Large intestine (tissue), 3 donors: ENCODE measurements around the gene PARK7. TPM values are rescaled to one million over a fixed set of nuclear protein-coding genes. Genes with fewer than 3 reads are reported as not detected.

Experiments
- DNase-seq, 2 donors: peaks; one replicate each; pipeline versions ENCODE4 v3.0.0 to v3.0.0-alpha.2; 2013
- H3K27ac ChIP-seq: one replicate; pipeline ENCODE4 v1.5.1; 2013; ENCODE audit warnings: low read length
- H3K27me3 ChIP-seq: 2 replicates; pipeline ENCODE4 v1.6.1; 2013; ENCODE audit warnings: low read length; ENCODE audit not compliant: control insufficient read depth, insufficient read depth
- H3K36me3 ChIP-seq: 2 replicates; pipeline ENCODE4 v1.6.1; 2013; ENCODE audit warnings: low read length; ENCODE audit not compliant: control insufficient read depth, insufficient read depth
- H3K4me1 ChIP-seq: one replicate; pipeline ENCODE4 v1.6.1; 2013; ENCODE audit warnings: low read length; ENCODE audit not compliant: control insufficient read depth, insufficient read depth
- H3K4me3 ChIP-seq: one replicate; pipeline ENCODE4 v1.5.1; 2013; ENCODE audit warnings: low read length
- H3K9me3 ChIP-seq: one replicate; pipeline ENCODE4 v1.6.1; 2013; ENCODE audit warnings: mild to moderate bottlenecking, low read depth, low read length, moderate library complexity; ENCODE audit not compliant: control insufficient read depth
- WGBS: methylation state at CpG from one replicate; pipeline ENCODE4 v1.1.5; 2013; ENCODE audit warnings: low lambda C conversion rate; ENCODE audit not compliant: insufficient coverage; 5-methylcytosine and 5-hydroxymethylcytosine counted together
- polyA plus RNA-seq: library from polyadenylated mRNA; unstranded; fragments of 120-200 nt; gene quantifications from one replicate; pipeline ENCODE4 v1.2.1, GENCODE V29; 2013

The PARK7 gene
- polyA plus RNA-seq, 1 donor = 228 TPM

DNA sequence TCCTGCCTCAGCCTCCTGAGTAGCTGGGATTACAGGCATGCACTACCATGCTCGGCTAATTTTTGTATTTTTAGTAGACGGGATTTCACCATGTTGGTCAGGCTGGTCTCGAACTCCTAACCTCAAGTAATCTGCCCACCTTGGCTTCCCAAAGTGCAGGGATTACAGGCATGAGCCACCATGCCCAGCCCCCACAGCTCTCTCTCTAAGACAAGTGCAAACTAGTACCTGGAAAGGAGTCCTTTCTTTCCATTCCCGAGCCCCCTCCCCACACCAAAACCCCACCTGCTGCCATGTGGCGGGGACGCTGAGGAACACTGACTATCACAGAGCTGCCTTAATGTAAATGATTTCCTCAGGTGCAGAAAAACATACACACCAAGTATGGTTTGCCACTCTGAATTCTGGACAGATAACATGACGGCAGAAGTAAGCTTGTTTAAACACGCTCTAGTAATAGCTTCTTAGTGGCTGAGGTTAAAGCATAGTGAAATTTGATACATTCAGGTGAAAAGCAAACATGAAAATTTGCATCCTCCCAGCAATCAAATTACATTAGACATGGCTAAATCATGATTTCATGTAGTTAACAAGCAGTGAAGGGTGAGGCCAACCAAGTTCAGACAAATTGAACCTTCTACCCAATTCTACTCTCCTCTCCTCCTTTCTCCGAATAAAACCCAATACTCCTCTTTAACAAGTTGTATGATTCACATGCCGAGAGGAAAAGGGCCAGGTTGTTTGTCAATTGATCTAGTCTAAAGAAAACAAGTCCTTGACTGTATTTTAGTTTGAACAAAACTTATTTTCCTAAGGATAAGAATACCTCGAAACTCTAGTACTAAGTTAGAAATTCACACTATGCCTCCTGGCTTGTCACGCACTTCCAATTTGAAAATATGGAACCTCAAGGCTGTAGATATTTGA, 44.8 kb downstream of the PARK7 start:
- Histone ChIP-seq H3K36me3 (peaks cover 14% of the 10 kb centered on the region), H3K27ac (no peak overlapping the region), H3K9me3 (no peaks in the 10 kb centered on the region), H3K4me1 (peaks cover 26% of the 10 kb centered on the region), H3K27me3 (no peaks in the 10 kb centered on the region), H3K4me3 (no peak overlapping the region)
- WGBS = 60% methylated on average over 4 of the region's 12 CpGs
- no peak for DNase-seq

- no peak overlapping the region for H3K4me3 ChIP-seq
- DNase-seq = no peak
- H3K27me3 ChIP-seq = no peaks in the 10 kb centered on the region
- no CpG with 5 or more reads among the region's 18 CpGs for WGBS
- H3K9me3 ChIP-seq = no peaks in the 10 kb centered on the region
- H3K4me1 ChIP-seq = peaks cover 19% of the 10 kb centered on the region
- no peak overlapping the region for H3K27ac ChIP-seq
- peaks cover 33% of the 10 kb centered on the region for H3K36me3 ChIP-seq
Measured at GRCh38 chr1:8009043-8010002, 47.8 kb downstream of the PARK7 start.

GRCh38 chr1:8010080-8010664, 48.7 kb downstream of the PARK7 start:
- Histone ChIP-seq H3K4me1 (peaks cover 11% of the 10 kb centered on the region), H3K27me3 (no peaks in the 10 kb centered on the region), H3K4me3 (no peak overlapping the region), H3K36me3 (peaks cover 36% of the 10 kb centered on the region), H3K9me3 (no peaks in the 10 kb centered on the region), H3K27ac (no peak overlapping the region)
- 72% methylated on average over 3 of the region's 8 CpGs for WGBS
- DNase-seq = no peak

DNA sequence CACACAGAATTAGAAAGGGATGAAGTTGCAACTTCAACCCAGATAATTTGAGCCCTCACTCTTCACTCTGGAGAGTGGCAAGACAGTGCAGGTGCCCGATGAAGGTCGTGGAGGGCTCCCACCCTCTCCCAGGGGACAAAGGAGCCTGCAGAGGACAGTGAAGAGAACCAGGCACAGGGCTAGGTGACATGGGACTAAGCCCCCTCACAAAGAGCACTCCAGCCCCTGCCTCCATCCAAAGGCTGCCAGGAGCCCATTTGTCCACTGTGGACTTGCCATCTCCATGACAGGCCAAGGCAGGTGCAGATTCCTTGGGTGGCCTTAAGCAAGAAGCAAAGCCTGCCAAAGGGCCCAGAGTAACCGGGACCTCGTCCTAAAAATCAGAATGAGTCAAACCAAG, 49.5 kb downstream of the PARK7 start:
- no CpG with 5 or more reads among the region's 4 CpGs for WGBS
- DNase-seq = no peak
- Histone ChIP-seq H3K4me3 (no peak overlapping the region), H3K9me3 (no peaks in the 10 kb centered on the region), H3K27me3 (no peaks in the 10 kb centered on the region), H3K36me3 (peaks cover 36% of the 10 kb centered on the region), H3K27ac (no peak overlapping the region), H3K4me1 (peaks cover 8% of the 10 kb centered on the region)

DNA sequence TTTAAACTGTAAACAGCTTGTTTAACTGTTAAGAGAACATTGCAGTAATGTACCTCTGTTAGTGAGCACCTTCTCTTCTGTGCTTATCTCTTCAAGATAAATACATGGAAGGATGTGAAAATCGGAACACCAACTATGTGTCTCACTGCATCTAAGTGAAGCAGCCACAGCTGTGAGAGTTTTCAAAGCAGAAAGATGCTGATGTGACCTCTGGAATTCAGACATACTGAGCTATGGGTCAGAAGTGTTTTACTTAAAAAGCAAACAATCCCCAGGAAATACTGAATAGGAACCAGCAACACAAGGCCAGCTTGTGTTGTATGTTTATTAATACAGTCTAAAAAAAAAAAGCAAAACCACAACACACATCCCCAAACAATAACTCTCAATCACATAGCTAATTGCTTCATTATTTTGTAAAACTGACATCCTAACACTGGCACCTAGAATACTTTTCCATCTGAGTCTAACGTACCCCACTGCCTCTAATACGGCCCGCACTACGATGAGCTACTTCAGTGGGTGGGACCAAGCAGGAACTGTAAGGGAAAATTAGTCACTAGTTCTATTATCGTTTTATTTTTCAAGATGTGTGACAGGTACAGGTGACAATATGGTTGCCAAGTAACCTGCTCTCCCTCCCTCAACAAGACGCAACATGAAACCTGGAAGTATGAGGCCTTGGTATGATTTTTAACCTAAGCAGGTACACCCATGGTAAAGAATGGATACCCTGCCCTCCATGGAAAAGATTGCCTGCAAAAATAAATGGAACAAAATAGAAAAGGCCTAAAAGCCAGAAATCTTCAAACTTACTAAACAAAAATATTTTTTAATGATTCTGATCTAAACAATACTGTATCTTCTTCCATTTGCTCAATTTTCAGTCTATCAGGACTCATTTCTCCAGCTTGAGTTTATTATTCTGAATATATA, 50.7 kb downstream of the PARK7 start:
- WGBS = no CpG with 5 or more reads among the region's 7 CpGs
- no peaks in the 10 kb centered on the region for H3K27me3 ChIP-seq
- peaks cover 36% of the 10 kb centered on the region for H3K36me3 ChIP-seq
- H3K4me3 ChIP-seq = no peak overlapping the region
- peaks cover 5% of the 10 kb centered on the region for H3K4me1 ChIP-seq
- no peak overlapping the region for H3K27ac ChIP-seq
- DNase-seq = no peak
- no peaks in the 10 kb centered on the region for H3K9me3 ChIP-seq

DNA sequence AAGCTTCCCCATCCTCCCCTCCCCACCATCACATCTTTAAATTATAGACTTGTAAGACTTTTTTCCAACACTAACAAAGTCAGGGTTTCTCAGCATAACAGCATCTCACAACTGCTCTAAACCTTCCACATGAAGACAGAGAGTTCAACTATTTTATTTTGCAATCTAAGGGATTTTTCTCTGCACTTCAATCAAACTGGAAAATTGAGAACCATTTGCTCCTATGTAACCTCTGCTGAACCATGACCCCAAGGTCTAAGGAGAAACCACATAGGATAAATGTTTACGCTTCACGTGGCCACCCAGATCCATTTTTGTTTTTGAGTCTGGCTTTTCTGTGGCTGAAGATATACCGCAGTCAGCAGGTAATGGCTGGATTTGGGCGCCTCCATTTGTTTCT, 51.4 kb downstream of the PARK7 start:
- H3K27ac ChIP-seq = no peak overlapping the region
- H3K36me3 ChIP-seq = peaks cover 36% of the 10 kb centered on the region
- peaks cover 8% of the 10 kb centered on the region for H3K4me1 ChIP-seq
- DNase-seq = no peak
- no peak overlapping the region for H3K4me3 ChIP-seq
- WGBS = 69% methylated on average over 2 of the region's 4 CpGs
- H3K9me3 ChIP-seq = no peaks in the 10 kb centered on the region
- no peaks in the 10 kb centered on the region for H3K27me3 ChIP-seq

DNA sequence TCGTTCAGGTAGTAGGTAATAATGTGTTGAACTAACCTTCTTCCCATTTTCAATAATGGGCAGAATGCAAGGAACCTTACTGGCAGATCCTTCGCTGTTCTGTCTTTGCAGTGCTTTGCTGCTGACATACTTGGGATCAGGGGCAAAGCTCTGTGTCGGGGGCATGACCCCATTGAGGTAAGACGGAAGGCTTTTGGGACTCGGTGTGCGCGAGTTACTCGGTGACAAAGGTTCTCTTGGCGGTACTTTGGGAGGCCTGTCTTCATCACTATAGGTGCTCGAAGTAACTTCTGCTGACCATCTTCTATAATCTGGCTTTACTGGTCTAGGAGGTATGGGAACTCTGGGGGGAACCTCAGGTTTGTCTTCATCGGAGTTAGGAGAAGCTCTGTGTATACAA, 51.9 kb downstream of the PARK7 start:
- no peak overlapping the region for H3K27ac ChIP-seq
- peaks cover 9% of the 10 kb centered on the region for H3K4me1 ChIP-seq
- no peaks in the 10 kb centered on the region for H3K27me3 ChIP-seq
- peaks cover 36% of the 10 kb centered on the region for H3K36me3 ChIP-seq
- DNase-seq = no peak
- H3K4me3 ChIP-seq = no peak overlapping the region
- WGBS = no CpG with 5 or more reads among the region's 11 CpGs
- no peaks in the 10 kb centered on the region for H3K9me3 ChIP-seq

- no peak overlapping the region for H3K4me3 ChIP-seq
- H3K27ac ChIP-seq = no peak overlapping the region
- H3K4me1 ChIP-seq = peaks cover 9% of the 10 kb centered on the region
- H3K9me3 ChIP-seq = no peaks in the 10 kb centered on the region
- DNase-seq = no peak
- H3K27me3 ChIP-seq = no peaks in the 10 kb centered on the region
- WGBS = 100% methylated on average over 2 of the region's 6 CpGs
- H3K36me3 ChIP-seq = peaks cover 36% of the 10 kb centered on the region
Measured at GRCh38 chr1:8013800-8014199, 52.3 kb downstream of the PARK7 start.

DNA sequence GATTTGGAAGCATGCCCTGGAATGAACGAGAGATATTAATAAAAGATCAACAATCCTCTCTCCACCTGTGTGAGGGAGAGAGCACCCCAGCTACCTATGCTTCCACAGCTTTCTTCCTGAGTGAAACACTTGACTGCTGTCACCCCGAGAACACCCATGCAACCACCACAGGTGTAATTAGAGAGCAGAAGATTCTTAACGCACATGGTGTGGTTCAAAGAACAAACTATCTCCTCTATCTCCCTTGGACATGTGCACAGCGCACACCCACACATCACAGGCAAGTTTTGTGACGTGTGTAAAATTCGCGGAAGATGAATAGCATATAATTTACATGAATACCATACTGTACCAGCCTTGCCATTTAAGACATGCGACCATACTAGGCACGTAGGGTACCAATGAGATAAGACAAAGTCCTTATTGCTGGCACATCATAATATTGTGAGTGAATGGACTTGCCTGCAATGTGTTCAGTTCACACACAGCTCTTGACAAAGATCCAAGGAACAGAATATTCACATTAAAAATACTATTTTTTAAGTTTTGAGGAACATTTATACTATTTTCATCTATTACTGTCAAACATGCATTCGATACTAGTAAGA, 53.0 kb downstream of the PARK7 start:
- 100% methylated on average over 1 of the region's 10 CpGs for WGBS
- no peaks in the 10 kb centered on the region for H3K9me3 ChIP-seq
- peaks cover 9% of the 10 kb centered on the region for H3K4me1 ChIP-seq
- peak overlapping the region; percentile 14 for H3K27ac ChIP-seq
- peaks cover 36% of the 10 kb centered on the region for H3K36me3 ChIP-seq
- no peaks in the 10 kb centered on the region for H3K27me3 ChIP-seq
- DNase-seq = peak in 1 of 2 donors; percentile 46
- H3K4me3 ChIP-seq = no peak overlapping the region
